OCI-M2 (cell line): ENCODE measurements around the gene CTTN.
"Not testable (repeated sequence)": the region's sequence is repeated elsewhere in the genome, so short reads cannot be mapped to it uniquely, and the experiment has no call there.

Experiments used
- DNase-seq: peaks from one replicate; lab custom pipeline; 2025; ENCODE audit not compliant: unreplicated experiment; lab: John Stamatoyannopoulos, UW

The CTTN gene

DNA sequence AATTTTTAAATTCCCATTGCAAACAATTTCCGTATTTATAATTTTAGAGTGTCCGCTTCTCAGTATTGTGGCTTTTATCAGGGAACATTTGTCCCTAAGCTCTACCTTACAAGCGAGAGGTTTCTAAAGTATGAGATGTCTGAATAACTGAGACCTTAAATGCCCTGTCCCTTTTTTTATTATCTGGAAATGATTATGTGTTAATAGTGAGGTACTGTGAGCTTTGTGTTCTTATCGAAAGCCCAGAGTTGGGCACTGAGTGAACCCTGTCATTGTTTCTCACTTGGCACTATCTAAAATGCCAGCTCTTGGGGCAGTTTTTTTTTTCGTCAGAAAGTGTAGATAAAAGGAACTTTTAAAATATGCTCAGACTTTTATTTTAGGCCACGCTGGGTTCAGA lies 9.5 kb downstream of the CTTN start:
- no peak for DNase-seq

DNA sequence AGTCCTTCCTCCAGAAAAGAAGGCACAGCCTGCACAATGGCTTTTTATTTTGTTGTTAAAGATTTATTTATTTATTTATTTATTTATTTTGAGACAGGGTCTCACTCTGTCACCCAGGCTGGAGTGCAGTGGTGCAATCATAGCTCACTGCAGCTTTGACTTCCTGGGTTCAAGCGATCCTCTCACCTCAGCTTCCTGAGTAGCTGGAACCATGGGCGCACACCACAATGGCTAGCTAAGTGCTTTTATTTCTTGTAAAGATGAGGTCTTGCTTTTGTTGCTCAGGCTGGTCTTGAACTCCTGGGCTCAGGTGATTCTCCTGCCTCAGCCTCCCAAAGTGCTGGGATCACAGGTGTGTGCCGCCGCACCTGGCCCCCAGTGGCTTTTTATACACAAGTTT lies 10.0 kb downstream of the CTTN start:
- DNase-seq = not testable (repeated sequence)

- no peak for DNase-seq
Observed at GRCh38 chr11:70409437-70409836, 11.1 kb downstream of the CTTN start.

DNA sequence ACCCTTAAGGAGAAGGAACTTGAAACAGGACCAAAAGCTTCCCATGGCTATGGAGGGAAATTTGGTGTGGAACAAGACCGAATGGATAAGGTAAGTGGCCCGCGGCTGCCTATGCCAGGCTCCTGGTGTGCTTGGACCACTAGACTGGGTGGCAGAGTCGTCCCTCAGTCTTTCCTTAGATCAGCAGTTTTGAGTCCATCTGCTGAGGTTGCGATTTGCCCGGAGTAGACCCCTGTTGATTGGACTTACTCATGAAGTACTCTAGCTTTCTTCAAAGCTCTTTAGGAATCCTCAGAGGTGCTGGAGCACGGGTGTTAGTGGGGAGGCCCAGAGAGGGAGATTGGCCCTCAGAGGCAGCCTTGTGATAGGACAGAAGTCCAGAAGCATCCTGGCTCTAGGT lies 11.5 kb downstream of the CTTN start:
- no peak for DNase-seq

DNA sequence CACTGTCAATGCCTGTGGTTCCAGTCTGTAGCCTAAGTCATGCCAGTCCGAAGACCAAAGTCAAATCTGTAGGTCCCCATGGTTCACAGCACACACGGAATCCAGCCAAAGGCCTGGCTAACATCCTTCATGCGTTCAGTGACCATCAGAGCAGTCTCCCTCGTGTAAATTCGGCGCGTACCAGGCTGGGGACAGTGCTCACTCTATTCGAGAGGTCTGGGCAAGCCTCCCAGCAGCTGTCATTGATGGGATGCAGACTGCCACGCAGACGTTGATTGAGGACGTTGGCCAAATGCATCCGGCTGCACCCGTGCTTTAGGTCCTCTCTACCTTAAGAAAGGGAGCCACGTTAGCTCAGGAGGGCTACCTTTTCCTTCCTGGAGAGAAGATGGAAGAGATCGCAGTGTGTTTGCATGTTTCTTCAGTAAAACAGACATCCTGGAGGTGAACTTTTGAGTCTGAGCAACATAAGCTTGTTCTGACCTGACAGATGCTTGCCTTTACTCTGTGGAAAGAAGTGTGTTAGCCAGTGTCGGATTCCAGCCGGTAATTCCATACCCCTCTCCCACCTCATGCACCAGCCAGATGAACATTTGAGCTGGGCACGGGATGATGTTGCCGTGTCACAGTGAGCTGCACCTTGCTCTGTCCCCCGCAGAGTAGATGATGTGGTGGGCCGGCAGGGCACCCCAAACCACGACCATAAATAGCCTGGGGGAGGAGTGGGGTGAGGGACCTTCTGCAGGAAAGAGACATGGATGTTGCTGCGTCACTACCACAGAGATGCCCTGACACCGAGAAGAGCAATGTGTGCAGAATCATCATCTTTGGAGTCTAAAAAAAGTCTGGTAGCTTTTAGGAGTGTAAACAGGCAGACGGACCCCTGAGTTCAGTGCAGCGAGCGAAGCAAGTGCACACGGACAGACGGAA lies 12.2 kb downstream of the CTTN start:
- DNase-seq = no peak

GRCh38 chr11:70411713-70412452 lies 13.6 kb downstream of the CTTN start:
- DNase-seq = no peak

DNA sequence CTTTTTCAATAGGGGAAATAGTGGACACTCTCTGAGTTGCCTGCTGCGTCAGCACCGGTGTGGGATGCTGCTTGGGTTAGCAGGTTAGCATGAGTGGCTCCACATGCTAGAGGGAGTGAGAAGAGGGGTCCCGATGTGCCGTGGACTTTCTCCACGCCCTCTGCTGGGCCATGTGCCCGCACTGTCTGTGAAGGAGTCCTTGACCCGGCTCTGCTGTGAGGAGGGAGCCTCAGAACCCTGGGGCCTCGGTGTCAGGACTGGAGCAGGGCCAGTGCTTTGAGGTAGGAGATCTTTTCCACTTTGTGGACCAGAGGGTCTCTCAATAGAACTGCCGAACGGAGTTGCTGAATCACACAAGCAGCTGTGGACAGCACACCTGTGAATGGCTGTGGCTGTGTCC lies 14.8 kb downstream of the CTTN start:
- DNase-seq = no peak

DNA sequence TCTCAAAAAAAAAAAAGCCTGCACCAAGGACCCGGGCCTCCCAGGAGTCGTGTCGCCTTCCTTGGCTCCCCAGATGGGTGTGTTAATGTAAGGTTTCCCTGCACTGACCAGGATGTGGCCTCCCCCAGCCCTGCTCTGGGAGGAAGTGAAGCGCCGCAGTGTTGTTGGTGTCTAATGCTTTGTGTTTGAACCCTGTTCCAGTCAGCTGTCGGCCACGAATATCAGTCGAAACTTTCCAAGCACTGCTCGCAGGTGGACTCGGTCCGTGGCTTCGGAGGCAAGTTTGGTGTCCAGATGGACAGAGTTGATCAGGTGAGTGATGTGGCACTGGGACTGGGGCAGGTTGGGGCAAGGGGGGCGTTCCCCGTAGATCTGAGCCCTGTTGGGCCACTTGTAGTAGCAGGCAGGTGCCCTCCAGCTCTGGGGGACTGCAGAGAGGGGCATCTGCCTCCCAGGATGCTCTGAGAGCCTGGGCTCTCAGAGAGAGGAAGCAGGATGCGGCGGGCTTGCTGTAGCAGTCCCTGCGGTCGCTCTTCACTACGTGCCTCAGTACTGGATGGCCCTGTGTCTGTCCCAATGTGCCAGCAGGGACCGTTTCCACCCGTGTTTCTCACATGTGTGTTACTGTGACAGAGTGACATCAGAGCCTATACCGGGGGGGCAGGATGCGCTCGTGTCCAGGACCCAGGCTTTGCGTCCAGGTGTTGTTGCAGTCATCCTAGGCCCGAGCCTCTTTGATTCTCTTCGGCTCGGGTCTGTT lies 16.2 kb downstream of the CTTN start:
- no peak for DNase-seq

DNA sequence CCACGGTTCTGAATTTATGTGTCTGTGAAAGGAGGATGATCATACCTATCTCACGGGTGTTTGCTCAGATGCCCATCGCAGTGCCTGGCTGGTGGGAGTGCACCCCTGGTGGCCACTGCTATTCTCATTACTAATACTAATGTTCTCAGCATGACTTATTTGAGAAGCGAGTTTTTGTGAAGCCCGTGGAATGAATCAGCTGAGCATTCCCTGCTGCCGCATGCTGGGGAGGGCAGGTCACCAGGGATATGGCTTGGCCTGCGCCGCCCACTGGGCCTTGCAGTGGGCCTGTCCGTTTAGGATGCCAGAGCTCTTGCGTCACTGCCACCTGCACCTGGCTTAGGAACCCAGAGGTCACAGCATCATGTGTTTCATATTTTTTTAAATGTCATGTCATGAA lies 16.9 kb downstream of the CTTN start:
- DNase-seq = no peak

DNA sequence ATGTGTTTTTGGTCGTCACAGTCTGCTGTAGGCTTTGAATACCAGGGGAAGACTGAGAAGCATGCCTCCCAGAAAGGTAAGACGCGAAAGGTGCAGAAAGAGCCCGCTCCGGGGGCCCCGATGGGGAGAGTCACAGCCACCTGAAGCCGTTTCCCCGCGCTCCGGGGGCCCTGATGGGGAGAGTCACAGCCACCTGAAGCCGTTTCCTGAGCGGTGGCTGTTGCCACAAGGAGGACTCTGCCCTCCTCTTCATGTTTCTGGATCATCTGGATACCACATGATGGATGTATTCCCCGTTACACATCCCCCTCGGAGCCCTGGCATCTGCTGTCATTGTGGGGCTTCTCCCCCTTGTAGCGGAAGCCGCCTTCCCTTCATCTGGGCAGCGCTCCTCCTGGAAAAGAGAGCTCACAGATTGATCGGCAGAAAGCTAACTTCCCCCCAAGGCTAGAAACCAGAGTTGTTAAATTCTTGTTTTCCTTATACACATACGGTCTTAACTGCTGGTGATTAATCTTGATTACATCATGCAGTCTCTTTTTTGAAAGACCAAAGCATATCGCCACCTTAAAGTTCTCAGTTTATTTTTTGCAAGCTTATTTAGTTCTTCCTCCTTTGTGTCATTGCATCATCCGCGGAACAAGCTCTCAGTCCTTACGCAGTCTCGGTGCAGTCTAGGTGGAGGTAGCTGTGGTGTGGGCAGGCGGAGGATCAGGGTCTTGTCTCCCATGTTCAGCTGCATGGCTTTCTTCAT lies 17.5 kb downstream of the CTTN start:
- DNase-seq = no peak

DNA sequence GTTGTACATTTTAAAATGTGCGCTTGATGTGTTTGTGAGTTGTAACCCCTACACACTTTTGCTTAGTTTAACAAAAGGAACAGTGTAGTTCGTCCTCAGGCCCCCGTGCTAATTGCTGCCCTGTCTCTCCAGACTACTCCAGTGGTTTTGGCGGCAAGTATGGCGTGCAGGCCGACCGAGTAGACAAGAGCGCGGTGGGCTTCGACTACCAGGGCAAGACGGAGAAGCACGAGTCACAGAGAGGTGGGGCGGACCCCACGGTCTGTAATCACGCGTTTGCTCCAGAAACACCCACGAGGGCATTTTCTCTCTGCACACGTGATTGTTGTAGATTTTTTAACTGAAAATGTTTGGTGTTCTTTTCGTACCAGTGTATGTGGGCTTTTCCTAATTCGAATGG lies 18.6 kb downstream of the CTTN start:
- DNase-seq = no peak

DNA sequence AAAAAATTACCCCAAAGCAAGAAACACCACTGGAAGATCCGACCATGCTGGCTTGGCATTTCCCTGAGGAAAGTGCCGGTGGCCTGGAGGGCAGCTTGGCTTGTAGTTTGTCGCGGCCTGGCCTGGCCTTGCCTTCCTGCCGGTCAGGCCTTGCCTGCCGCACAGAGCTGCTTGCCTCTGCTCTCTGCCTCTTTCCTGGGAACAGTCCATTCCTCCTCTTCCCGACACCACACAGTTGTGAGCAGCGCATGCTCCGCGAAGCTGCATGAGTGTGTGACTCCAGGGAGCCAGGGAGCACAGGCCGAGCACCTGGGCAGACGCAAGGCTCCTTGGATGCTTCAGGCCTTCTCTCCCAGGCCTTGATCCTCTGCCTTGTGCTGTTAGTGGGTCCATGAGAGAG lies 19.8 kb downstream of the CTTN start:
- no peak for DNase-seq

GRCh38 chr11:70419307-70420007 lies 21.1 kb downstream of the CTTN start:
- no peak for DNase-seq

GRCh38 chr11:70420008-70420464 lies 21.7 kb downstream of the CTTN start:
- no peak for DNase-seq

DNA sequence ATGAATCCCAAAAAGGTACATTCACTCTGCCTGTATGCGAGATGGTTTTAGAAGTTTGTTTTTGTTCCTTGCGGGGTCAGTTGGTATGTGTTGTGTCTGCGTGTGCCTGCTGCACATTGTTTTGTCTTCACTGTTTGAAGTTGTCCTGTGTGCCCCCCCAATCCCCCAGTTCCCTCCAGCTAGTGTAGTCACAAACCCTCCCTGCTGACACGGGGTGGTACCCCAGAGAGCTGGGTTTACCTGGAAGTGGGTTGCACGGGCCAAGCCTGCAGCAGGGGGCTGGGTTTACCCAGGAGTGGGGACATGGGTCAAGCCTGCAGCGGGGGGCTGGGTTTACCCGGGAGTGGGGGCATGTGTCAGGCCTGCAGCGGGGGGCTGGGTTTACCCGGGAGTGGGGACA lies 22.2 kb downstream of the CTTN start:
- DNase-seq = no peak

DNA sequence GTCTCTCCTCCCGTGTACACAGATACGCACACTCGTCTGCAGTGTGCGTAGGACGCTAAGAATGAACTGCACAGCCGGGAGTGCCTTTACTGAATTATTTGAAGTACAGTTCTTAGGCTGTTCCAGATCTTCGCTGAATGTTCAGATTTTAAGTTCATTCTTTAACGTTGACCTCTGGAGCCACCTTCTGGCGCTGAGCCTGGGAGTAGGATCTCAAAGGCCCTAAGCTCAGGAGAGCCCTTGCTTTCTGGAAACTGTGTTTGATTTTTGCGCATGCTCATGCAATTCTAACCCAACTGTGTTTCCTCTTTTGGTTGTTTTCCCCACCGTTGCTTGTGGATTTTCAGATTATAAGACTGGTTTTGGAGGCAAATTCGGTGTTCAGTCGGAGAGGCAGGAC lies 22.8 kb downstream of the CTTN start:
- no peak for DNase-seq

GRCh38 chr11:70422692-70423522 lies 24.6 kb downstream of the CTTN start:
- DNase-seq = no peak

- no peak for DNase-seq
Observed at GRCh38 chr11:70423523-70424505, 25.5 kb downstream of the CTTN start.
